HG02943 (cell line): ENCODE measurements around the gene CD55.

Experiments
- ATAC-seq: cut with Tn5 transposase; IDR thresholded peaks from one replicate; pipeline ENCODE4 v1.9.1; 2021; ENCODE audit warnings: mild to moderate bottlenecking, low read depth, moderate library complexity; ENCODE audit not compliant: unreplicated experiment

CD55 gene

GRCh38 chr1:207328004-207328403, 6.5 kb downstream of the CD55 start:
- ATAC-seq, result no peak

- no peak for ATAC-seq
These were observed 7.5 kb downstream of the CD55 start for GRCh38 chr1:207328908-207329440.

GRCh38 chr1:207329469-207329868, 8.0 kb downstream of the CD55 start:
- no peak for ATAC-seq

- ATAC-seq, result no peak
These were observed 8.7 kb downstream of the CD55 start for GRCh38 chr1:207330011-207330710.

GRCh38 chr1:207331354-207332313, 10.2 kb downstream of the CD55 start:
- no peak for ATAC-seq

GRCh38 chr1:207333009-207333600, 11.6 kb downstream of the CD55 start:
- no peak for ATAC-seq

- ATAC-seq, result no peak
These were observed 12.1 kb downstream of the CD55 start for GRCh38 chr1:207333620-207334019.

GRCh38 chr1:207334337-207334736, 12.9 kb downstream of the CD55 start:
- no peak for ATAC-seq

GRCh38 chr1:207335138-207335537, 13.7 kb downstream of the CD55 start:
- ATAC-seq, result no peak

GRCh38 chr1:207335695-207336363, 14.4 kb downstream of the CD55 start:
- peak; percentile 65 for ATAC-seq

GRCh38 chr1:207336559-207337467, 15.3 kb downstream of the CD55 start:
- ATAC-seq, result peak; percentile 66

GRCh38 chr1:207342332-207342731, 20.9 kb downstream of the CD55 start:
- ATAC-seq, result no peak

- ATAC-seq, result no peak
These were observed 22.2 kb downstream of the CD55 start for GRCh38 chr1:207343675-207344074.

- no peak for ATAC-seq
These were observed 22.7 kb downstream of the CD55 start for GRCh38 chr1:207344221-207344620.

GRCh38 chr1:207345644-207346477, 24.4 kb downstream of the CD55 start:
- ATAC-seq, result no peak

- ATAC-seq, result no peak
These were observed 25.0 kb downstream of the CD55 start for GRCh38 chr1:207346513-207346912.

- no peak for ATAC-seq
These were observed 28.5 kb downstream of the CD55 start for GRCh38 chr1:207349979-207350378.

GRCh38 chr1:207352554-207352953, 31.1 kb downstream of the CD55 start:
- ATAC-seq, result no peak

GRCh38 chr1:207355060-207355459, 33.6 kb downstream of the CD55 start:
- ATAC-seq, result no peak
